GM12892 (cell line): ENCODE measurements around the gene TNS3.

ENCODE experiments used
- POLR2A ChIP-seq: IDR thresholded peaks from 2 replicates; pipeline ENCODE4 v1.6.1; 2011; ENCODE audit warnings: low read depth, low read length, control low read depth
- POLR2AphosphoS5 ChIP-seq: IDR thresholded peaks from 2 replicates; pipeline ENCODE4 v1.6.1; 2011; ENCODE audit warnings: low read depth, low read length, control low read depth
- TAF1 ChIP-seq: IDR thresholded peaks from 2 replicates; pipeline ENCODE4 v1.6.1; 2011; ENCODE audit warnings: low read depth, mild to moderate bottlenecking, control low read depth, low read length, borderline replicate concordance

DNA sequence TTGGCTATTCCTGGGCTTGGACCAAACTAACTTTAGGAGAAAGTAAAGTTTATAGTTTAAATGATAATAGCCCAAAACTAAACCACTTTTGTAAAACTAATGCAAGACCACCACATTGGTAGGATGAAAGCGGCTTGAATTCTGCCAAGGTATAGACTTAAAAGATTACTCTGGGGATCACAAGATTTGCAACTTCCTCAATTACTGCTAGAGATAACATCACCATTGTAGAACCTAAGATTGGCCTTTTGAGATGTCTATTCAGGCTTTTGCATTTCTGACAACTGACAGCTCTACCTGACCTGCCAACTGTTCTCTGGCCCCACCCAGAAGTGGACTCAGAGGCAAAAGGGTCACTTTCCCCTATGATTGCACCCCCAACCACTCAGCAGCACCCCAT lies 162.4 kb downstream of the TNS3 start:
- TF ChIP-seq POLR2A (no peak), POLR2AphosphoS5 (no peak), TAF1 (no peak)
